G401 (cell line): ENCODE data around the gene SPEN. TPM values are rescaled to one million over a fixed set of nuclear protein-coding genes. Genes with fewer than 3 reads are reported as not detected.
"Not testable (repeated sequence)": the region's sequence is repeated elsewhere in the genome, so short reads cannot be mapped to it uniquely, and the experiment has no call there.

Experiments
- DNase-seq: peaks from one replicate; pipeline ENCODE4 v3.0.0-alpha.2; 2015; ENCODE audit warnings: low spot score
- in situ Hi-C: cut with HindIII; loops from 2 replicates; pipeline ENCODE4 v1.10.0; 2016; ENCODE audit warnings: low sequenced_read_pairs, mixed read lengths
- total RNA-seq: library from RNA; depleted of rRNA; stranded (reverse); fragments of >200 nt; shearing (Covaris generic); gene quantifications from 2 replicates; pipeline ENCODE4 v1.2.3, GENCODE V29; 2014

The SPEN gene
- total RNA-seq, 1 experiment from 2014 or later, result 2.4 TPM

- in situ Hi-C loops, result loop anchor here (25.0 kb wide), 1 partner anchor 152 kb away; the partner anchor contains the start of gene UQCRHL
- DNase-seq, result no peak
Measured at GRCh38 chr1:15963968-15964648, 116.6 kb downstream of the SPEN start.

- DNase-seq, result no peak
- in situ Hi-C loops, result loop anchor here (25.0 kb wide), 1 partner anchor 153 kb away; the partner anchor contains the start of gene UQCRHL
Measured at GRCh38 chr1:15965228-15965767, 117.8 kb downstream of the SPEN start.

GRCh38 chr1:15966081-15966955 lies 118.8 kb downstream of the SPEN start:
- no peak for DNase-seq
- in situ Hi-C loops, result loop anchor here (25.0 kb wide), 1 partner anchor 154 kb away; the partner anchor contains the start of gene UQCRHL

- in situ Hi-C loops, result loop anchor here (25.0 kb wide), 1 partner anchor 155 kb away; the partner anchor contains the start of gene UQCRHL
- DNase-seq, result no peak
Measured at GRCh38 chr1:15966956-15967344, 119.4 kb downstream of the SPEN start.

GRCh38 chr1:15968172-15968571 lies 120.7 kb downstream of the SPEN start:
- in situ Hi-C loops, result loop anchor here (25.0 kb wide), 1 partner anchor 156 kb away; the partner anchor contains the start of gene UQCRHL
- no peak for DNase-seq

GRCh38 chr1:15969321-15969880 lies 121.9 kb downstream of the SPEN start:
- in situ Hi-C loops, result loop anchor here (25.0 kb wide), 1 partner anchor 157 kb away; the partner anchor contains the start of gene UQCRHL

GRCh38 chr1:15970911-15971310 lies 123.4 kb downstream of the SPEN start:
- in situ Hi-C loops, result loop anchor here (25.0 kb wide), 1 partner anchor 159 kb away; the partner anchor contains the start of gene UQCRHL
- no peak for DNase-seq

More at GRCh38 chr1:15969321-15969880, 121.9 kb downstream of the SPEN start:
- DNase-seq, result no peak

- in situ Hi-C loops, result loop anchor here (25.0 kb wide), 1 partner anchor 160 kb away; the partner anchor contains the start of gene UQCRHL
- no peak for DNase-seq
Measured at GRCh38 chr1:15972409-15972808, 124.9 kb downstream of the SPEN start.

GRCh38 chr1:15973772-15974171 lies 126.3 kb downstream of the SPEN start:
- no peak for DNase-seq
- in situ Hi-C loops, result loop anchor here (25.0 kb wide), 1 partner anchor 161 kb away; the partner anchor contains the start of gene UQCRHL

GRCh38 chr1:15974855-15975254 lies 127.3 kb downstream of the SPEN start:
- in situ Hi-C loops, result loop anchor here (25.0 kb wide), 1 partner anchor 163 kb away; the partner anchor contains the start of gene UQCRHL
- DNase-seq, result no peak

- in situ Hi-C loops, result no loop called here
- DNase-seq, result peak; percentile 65
Measured at GRCh38 chr1:15975358-15975804, 127.9 kb downstream of the SPEN start.

GRCh38 chr1:15975805-15976680 lies 128.5 kb downstream of the SPEN start, which contains the start of gene ZBTB17:
Gene ZBTB17 (minus strand): TSS chr1:15976101. CDS start chr1:15948495, 27,606 bp downstream.
- in situ Hi-C loops, result no loop called here
- DNase-seq, result peak; percentile 89

GRCh38 chr1:15977947-15978346 lies 130.4 kb downstream of the SPEN start:
- in situ Hi-C loops, DNase-seq: not testable (repeated sequence)

GRCh38 chr1:15981679-15982078 lies 134.2 kb downstream of the SPEN start:
- in situ Hi-C loops, result no loop called here
- no peak for DNase-seq

- DNase-seq, result no peak
- in situ Hi-C loops, result no loop called here
Measured at GRCh38 chr1:15983275-15983674, 135.8 kb downstream of the SPEN start.

GRCh38 chr1:15985611-15986297 lies 138.2 kb downstream of the SPEN start:
- no peak for DNase-seq
- in situ Hi-C loops, result no loop called here
